Measurements from ENCODE around the gene MGST2. TPM values are rescaled to one million over a fixed set of nuclear protein-coding genes. Genes with fewer than 3 reads are reported as not detected.

The MGST2 gene
- total RNA-seq, 1 donor from 2014 or later: 0.71 TPM

GRCh38 chr4:139651282-139652194 lies 14.1 kb upstream of the MGST2 start:
- Mint-ChIP-seq H3K27ac (no peak overlapping the region), H3K4me1 (peaks cover 4% of the 10 kb centered on the region), H3K27me3 (peaks cover 10% of the 10 kb centered on the region), H3K4me3 (no peak overlapping the region), H3K9me3 (no peaks in the 10 kb centered on the region), H3K36me3 (ENCODE audit: low read depth) (no peaks in the 10 kb centered on the region)
- ChIA-PET CTCF (interaction anchor here (0.7 to 4.2 kb wide), 16 partner anchors 9 to 621 kb away, joined by 3 to 36 read pairs (median 4); partner anchors contain the start of gene MGST2), POLR2A (interaction anchor here (0.6 kb wide), 1 partner anchor 511 kb away, joined by 3 read pairs; no protein-coding TSS in a partner anchor)
- intact Hi-C loops (cut with micrococcal nuclease): loop anchor here (1.0 to 5.0 kb wide), 9 partner anchors 34 to 621 kb away; partner anchors contain the start of gene SETD7
- peak; percentile 41 for DNase-seq
- TF ChIP-seq CTCF (IDR thresholded peaks at IDR 0.05): peak; percentile 80
- peak; percentile 84 for ATAC-seq (ENCODE audit: low read depth)

GRCh38 chr4:139654516-139654915 lies 11.1 kb upstream of the MGST2 start:
- no peaks in the 10 kb centered on the region for H3K36me3 Mint-ChIP-seq (ENCODE audit: low read depth)
- intact Hi-C loops (cut with micrococcal nuclease): loop anchor here (5.0 kb wide), 4 partner anchors 37 to 557 kb away; partner anchors contain the start of gene SETD7
- ATAC-seq (ENCODE audit: low read depth): no peak
- no peaks in the 10 kb centered on the region for H3K9me3 Mint-ChIP-seq
- TF ChIP-seq CTCF (IDR thresholded peaks at IDR 0.05): no peak
- no peak overlapping the region for H3K27ac Mint-ChIP-seq
- H3K27me3 Mint-ChIP-seq: peaks cover 17% of the 10 kb centered on the region
- ChIA-PET POLR2A (no interaction called here), CTCF (interaction anchor here (1.4 to 3.5 kb wide), 2 partner anchors 10 to 599 kb away, joined by 3 to 18 read pairs; no protein-coding TSS in a partner anchor)
- H3K4me3 Mint-ChIP-seq: no peak overlapping the region
- DNase-seq: no peak
- peaks cover 9% of the 10 kb centered on the region for H3K4me1 Mint-ChIP-seq

- no peak for TF ChIP-seq CTCF (IDR thresholded peaks at IDR 0.05)
- ChIA-PET CTCF (interaction anchor here (0.6 to 3.5 kb wide), 3 partner anchors 9 to 604 kb away, joined by 3 to 18 read pairs (median 4); no protein-coding TSS in a partner anchor), POLR2A (no interaction called here)
- ATAC-seq (ENCODE audit: low read depth) (peak; percentile 49), DNase-seq (no peak)
- Mint-ChIP-seq H3K9me3 (no peaks in the 10 kb centered on the region), H3K27ac (no peak overlapping the region), H3K4me3 (no peak overlapping the region), H3K27me3 (peaks cover 17% of the 10 kb centered on the region), H3K36me3 (ENCODE audit: low read depth) (no peaks in the 10 kb centered on the region), H3K4me1 (peaks cover 9% of the 10 kb centered on the region)
- intact Hi-C loops (cut with micrococcal nuclease): loop anchor here (1.0 to 5.0 kb wide), 3 partner anchors 357 to 957 kb away; no protein-coding TSS in a partner anchor
Measured at GRCh38 chr4:139655116-139655515, 10.5 kb upstream of the MGST2 start.

- no peak for DNase-seq
- peak; percentile 79 for ATAC-seq (ENCODE audit: low read depth)
- ChIA-PET POLR2A (interaction anchor here (0.9 kb wide), 1 partner anchor 9 kb away, joined by 3 read pairs; no protein-coding TSS in a partner anchor), CTCF (interaction anchor here (0.6 to 3.5 kb wide), 13 partner anchors 8 to 970 kb away, joined by 3 to 18 read pairs (median 3); partner anchors contain the start of gene MGST2)
- no peaks in the 10 kb centered on the region for H3K9me3 Mint-ChIP-seq
- H3K27ac Mint-ChIP-seq: no peak overlapping the region
- peak; percentile 70 for TF ChIP-seq CTCF (IDR thresholded peaks at IDR 0.05)
- intact Hi-C loops (cut with micrococcal nuclease): loop anchor here (2.0 to 5.0 kb wide), 3 partner anchors 355 to 955 kb away; no protein-coding TSS in a partner anchor
- peaks cover 17% of the 10 kb centered on the region for H3K27me3 Mint-ChIP-seq
- H3K36me3 Mint-ChIP-seq (ENCODE audit: low read depth): no peaks in the 10 kb centered on the region
- peaks cover 5% of the 10 kb centered on the region for H3K4me1 Mint-ChIP-seq
- H3K4me3 Mint-ChIP-seq: no peak overlapping the region
Measured at GRCh38 chr4:139656614-139657486, 8.8 kb upstream of the MGST2 start.
